ENCODE measurements around the gene FRS3.

The FRS3 gene

DNA sequence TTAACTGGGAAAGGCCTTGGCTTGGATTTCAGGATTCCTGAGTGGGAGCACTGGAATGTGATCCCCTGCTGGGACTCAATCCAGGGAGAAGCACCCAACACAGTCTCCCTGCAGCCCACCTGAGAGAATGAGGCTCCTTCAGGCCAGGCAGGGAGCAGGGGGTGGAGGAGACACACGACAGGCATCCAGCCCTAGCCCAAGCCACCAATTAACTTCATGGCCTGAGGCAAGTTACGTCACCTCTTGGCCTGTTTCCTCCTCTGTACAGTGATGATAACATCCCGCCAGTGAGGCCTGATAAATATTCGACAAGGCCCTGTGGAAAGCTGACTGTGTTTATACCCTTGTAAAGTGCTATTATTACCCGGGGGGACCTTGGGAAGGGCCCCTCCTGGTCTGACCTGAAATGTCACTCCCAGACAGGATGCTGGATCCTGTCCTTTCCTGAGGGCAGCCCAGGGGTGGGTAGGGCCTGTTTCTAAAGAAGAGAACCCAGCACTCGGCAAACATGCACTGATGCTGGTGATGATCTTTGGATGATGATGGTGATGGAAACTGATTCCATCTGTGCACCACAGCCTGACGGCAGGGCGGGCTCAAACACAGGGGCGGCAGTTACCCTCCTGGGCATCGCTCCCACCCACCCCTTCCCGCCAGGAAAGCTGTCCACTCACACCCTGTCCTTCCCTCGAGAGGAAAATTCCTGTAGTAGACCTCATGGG, 12.4 kb downstream of the FRS3 start (continued):
- TF ChIP-seq, protein P1, sequence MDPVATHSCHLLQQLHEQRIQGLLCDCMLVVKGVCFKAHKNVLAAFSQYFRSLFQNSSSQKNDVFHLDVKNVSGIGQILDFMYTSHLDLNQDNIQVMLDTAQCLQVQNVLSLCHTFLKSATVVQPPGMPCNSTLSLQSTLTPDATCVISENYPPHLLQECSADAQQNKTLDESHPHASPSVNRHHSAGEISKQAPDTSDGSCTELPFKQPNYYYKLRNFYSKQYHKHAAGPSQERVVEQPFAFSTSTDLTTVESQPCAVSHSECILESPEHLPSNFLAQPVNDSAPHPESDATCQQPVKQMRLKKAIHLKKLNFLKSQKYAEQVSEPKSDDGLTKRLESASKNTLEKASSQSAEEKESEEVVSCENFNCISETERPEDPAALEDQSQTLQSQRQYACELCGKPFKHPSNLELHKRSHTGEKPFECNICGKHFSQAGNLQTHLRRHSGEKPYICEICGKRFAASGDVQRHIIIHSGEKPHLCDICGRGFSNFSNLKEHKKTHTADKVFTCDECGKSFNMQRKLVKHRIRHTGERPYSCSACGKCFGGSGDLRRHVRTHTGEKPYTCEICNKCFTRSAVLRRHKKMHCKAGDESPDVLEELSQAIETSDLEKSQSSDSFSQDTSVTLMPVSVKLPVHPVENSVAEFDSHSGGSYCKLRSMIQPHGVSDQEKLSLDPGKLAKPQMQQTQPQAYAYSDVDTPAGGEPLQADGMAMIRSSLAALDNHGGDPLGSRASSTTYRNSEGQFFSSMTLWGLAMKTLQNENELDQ (tag by site-specific recombination; IDR thresholded peaks at IDR 0.05; ENCODE audit: low read depth) = no peak
- TF ChIP-seq ZNF48 (tag by site-specific recombination; IDR thresholded peaks at IDR 0.05) (no peak), ZNF776 (tag by site-specific recombination; IDR thresholded peaks at IDR 0.05; ENCODE audit: borderline replicate concordance) (no peak), ZNF211 (tag by site-specific recombination; IDR thresholded peaks at IDR 0.05; ENCODE audit: low read depth) (no peak), ZNF184 (tag by site-specific recombination; IDR thresholded peaks at IDR 0.05) (no peak), ZNF654 (tag by site-specific recombination; IDR thresholded peaks at IDR 0.05; ENCODE audit: low read depth) (no peak), EGR2 (tag by site-specific recombination; IDR thresholded peaks at IDR 0.05; ENCODE audit: low read depth) (peak; percentile 85), ZNF521 (tag by site-specific recombination; IDR thresholded peaks at IDR 0.05) (no peak), ZNF157 (tag by site-specific recombination; IDR thresholded peaks at IDR 0.05) (no peak), ZNF623 (tag by site-specific recombination; IDR thresholded peaks at IDR 0.05) (no peak), GLI4 (tag by site-specific recombination; IDR thresholded peaks at IDR 0.05) (no peak), ZFP3 (tag by site-specific recombination; IDR thresholded peaks at IDR 0.05; ENCODE audit: low read depth) (no peak), ZNF335 (tag by site-specific recombination; conservative IDR thresholded peaks at IDR 0.05) (peak; percentile 75), ZNF132 (tag by site-specific recombination; IDR thresholded peaks at IDR 0.05; ENCODE audit: borderline replicate concordance) (no peak), ZNF792 (tag by site-specific recombination; IDR thresholded peaks at IDR 0.05) (no peak), ZNF155 (tag by site-specific recombination; IDR thresholded peaks at IDR 0.05) (no peak), ZNF777 (tag by site-specific recombination; IDR thresholded peaks at IDR 0.05; ENCODE audit: borderline replicate concordance) (no peak), ZNF76 (tag by site-specific recombination; IDR thresholded peaks at IDR 0.05; ENCODE audit: borderline replicate concordance, low read depth) (peak; percentile 70; the same call in 1 of the 2 replicates), ZNF585B (tag by site-specific recombination; IDR thresholded peaks at IDR 0.05) (no peak), ZNF416 (tag by site-specific recombination; IDR thresholded peaks at IDR 0.05) (no peak), ZNF843 (tag by site-specific recombination; IDR thresholded peaks at IDR 0.05) (peak; percentile 95), ZNF354C (tag by site-specific recombination; IDR thresholded peaks at IDR 0.05; ENCODE audit: borderline replicate concordance, low read depth) (no peak), ZNF670 (tag by site-specific recombination; IDR thresholded peaks at IDR 0.05; ENCODE audit: low read depth) (no peak), ZNF830 (tag by site-specific recombination; IDR thresholded peaks at IDR 0.05; ENCODE audit: low read depth) (no peak)
- TF ChIP-seq, protein P2, sequence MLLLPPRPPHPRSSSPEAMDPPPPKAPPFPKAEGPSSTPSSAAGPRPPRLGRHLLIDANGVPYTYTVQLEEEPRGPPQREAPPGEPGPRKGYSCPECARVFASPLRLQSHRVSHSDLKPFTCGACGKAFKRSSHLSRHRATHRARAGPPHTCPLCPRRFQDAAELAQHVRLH (tag by site-specific recombination; IDR thresholded peaks at IDR 0.05) = peak; percentile 84
- TF ChIP-seq, protein P3, sequence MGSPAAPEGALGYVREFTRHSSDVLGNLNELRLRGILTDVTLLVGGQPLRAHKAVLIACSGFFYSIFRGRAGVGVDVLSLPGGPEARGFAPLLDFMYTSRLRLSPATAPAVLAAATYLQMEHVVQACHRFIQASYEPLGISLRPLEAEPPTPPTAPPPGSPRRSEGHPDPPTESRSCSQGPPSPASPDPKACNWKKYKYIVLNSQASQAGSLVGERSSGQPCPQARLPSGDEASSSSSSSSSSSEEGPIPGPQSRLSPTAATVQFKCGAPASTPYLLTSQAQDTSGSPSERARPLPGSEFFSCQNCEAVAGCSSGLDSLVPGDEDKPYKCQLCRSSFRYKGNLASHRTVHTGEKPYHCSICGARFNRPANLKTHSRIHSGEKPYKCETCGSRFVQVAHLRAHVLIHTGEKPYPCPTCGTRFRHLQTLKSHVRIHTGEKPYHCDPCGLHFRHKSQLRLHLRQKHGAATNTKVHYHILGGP (tag by site-specific recombination; IDR thresholded peaks at IDR 0.05) = no peak
- TF ChIP-seq, protein P4, sequence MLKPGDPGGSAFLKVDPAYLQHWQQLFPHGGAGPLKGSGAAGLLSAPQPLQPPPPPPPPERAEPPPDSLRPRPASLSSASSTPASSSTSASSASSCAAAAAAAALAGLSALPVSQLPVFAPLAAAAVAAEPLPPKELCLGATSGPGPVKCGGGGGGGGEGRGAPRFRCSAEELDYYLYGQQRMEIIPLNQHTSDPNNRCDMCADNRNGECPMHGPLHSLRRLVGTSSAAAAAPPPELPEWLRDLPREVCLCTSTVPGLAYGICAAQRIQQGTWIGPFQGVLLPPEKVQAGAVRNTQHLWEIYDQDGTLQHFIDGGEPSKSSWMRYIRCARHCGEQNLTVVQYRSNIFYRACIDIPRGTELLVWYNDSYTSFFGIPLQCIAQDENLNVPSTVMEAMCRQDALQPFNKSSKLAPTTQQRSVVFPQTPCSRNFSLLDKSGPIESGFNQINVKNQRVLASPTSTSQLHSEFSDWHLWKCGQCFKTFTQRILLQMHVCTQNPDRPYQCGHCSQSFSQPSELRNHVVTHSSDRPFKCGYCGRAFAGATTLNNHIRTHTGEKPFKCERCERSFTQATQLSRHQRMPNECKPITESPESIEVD (tag by site-specific recombination; IDR thresholded peaks at IDR 0.05) = no peak; the same call in 1 of the 2 replicates
- TF ChIP-seq, protein P5, sequence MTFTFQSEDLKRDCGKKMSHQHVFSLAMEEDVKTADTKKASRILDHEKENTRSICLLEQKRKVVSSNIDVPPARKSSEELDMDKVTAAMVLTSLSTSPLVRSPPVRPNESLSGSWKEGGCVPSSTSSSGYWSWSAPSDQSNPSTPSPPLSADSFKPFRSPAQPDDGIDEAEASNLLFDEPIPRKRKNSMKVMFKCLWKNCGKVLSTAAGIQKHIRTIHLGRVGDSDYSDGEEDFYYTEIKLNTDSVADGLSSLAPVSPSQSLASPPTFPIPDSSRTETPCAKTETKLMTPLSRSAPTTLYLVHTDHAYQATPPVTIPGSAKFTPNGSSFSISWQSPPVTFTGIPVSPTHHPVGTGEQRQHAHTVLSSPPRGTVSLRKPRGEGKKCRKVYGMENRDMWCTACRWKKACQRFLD (tag by site-specific recombination; IDR thresholded peaks at IDR 0.05) = no peak
- TF ChIP-seq, protein P6, sequence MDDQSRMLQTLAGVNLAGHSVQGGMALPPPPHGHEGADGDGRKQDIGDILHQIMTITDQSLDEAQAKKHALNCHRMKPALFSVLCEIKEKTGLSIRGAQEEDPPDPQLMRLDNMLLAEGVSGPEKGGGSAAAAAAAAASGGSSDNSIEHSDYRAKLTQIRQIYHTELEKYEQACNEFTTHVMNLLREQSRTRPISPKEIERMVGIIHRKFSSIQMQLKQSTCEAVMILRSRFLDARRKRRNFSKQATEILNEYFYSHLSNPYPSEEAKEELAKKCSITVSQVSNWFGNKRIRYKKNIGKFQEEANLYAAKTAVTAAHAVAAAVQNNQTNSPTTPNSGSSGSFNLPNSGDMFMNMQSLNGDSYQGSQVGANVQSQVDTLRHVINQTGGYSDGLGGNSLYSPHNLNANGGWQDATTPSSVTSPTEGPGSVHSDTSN (CRISPR knock-in tag; IDR thresholded peaks at IDR 0.05) = 0 out of 2 replicates have a peak, but pooled peaks have one; percentile 46
- TF ChIP-seq, protein P7, sequence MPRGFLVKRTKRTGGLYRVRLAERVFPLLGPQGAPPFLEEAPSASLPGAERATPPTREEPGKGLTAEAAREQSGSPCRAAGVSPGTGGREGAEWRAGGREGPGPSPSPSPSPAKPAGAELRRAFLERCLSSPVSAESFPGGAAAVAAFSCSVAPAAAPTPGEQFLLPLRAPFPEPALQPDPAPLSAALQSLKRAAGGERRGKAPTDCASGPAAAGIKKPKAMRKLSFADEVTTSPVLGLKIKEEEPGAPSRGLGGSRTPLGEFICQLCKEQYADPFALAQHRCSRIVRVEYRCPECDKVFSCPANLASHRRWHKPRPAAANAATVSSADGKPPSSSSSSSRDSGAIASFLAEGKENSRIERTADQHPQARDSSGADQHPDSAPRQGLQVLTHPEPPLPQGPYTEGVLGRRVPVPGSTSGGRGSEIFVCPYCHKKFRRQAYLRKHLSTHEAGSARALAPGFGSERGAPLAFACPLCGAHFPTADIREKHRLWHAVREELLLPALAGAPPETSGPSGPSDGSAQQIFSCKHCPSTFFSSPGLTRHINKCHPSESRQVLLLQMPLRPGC (tag by site-specific recombination; IDR thresholded peaks at IDR 0.05) = peak; percentile 91
